SK-N-SH treated with all-trans-retinoic acid at 6 μM for 48 hours (cell line): ENCODE results near the gene ZNF512.
A peak's percentile ranks its signal among the peaks of the same experiment; 100 is the strongest.

Experiments used
- ATAC-seq: fragments of 200-7000 bp; cut with Tn5 transposase; 3 replicates; pipeline ENCODE4 v1.9.1; 2020; ENCODE audit warnings: mild to moderate bottlenecking, moderate library complexity
- ARNTL ChIP-seq: fragments of 450-650 bp; formaldehyde crosslinking; IDR thresholded peaks from 2 replicates; pipeline ENCODE4 v1.5.0; 2020; ENCODE audit warnings: low read depth, mild to moderate bottlenecking, moderate library complexity, borderline replicate concordance
- BACH2 ChIP-seq: fragments of 250-450 bp; sonication (Bioruptor Pico); IDR thresholded peaks from 2 replicates; pipeline ENCODE4 v1.9.0; 2021; ENCODE audit warnings: mild to moderate bottlenecking, borderline replicate concordance
- CREB5 ChIP-seq: fragments of 250-450 bp; sonication (Bioruptor Pico); IDR thresholded peaks from 2 replicates; pipeline ENCODE4 v1.5.1; 2020; ENCODE audit warnings: low read depth, mild to moderate bottlenecking, moderate library complexity
- CSDC2 ChIP-seq: fragments of 250-450 bp; sonication (Bioruptor Pico); IDR thresholded peaks from 2 replicates; pipeline ENCODE4 v1.5.0; 2020; ENCODE audit warnings: mild to moderate bottlenecking, moderate library complexity
- ESRRG ChIP-seq: fragments of 250-450 bp; sonication (Bioruptor Pico); IDR thresholded peaks from 2 replicates; pipeline ENCODE4 v1.6.1; 2021; ENCODE audit warnings: mild to moderate bottlenecking
- GLIS3 ChIP-seq: fragments of 250-450 bp; sonication (Bioruptor Pico); IDR thresholded peaks from 2 replicates; pipeline ENCODE4 v1.5.0; 2020; ENCODE audit warnings: mild to moderate bottlenecking, moderate library complexity
- ISL1 ChIP-seq: fragments of 250-450 bp; sonication (Bioruptor Pico); IDR thresholded peaks from 2 replicates; pipeline ENCODE4 v2.1.2; 2022; ENCODE audit warnings: mild to moderate bottlenecking, moderate library complexity
- OSR1 ChIP-seq: fragments of 250-450 bp; sonication (Bioruptor Pico); IDR thresholded peaks from 2 replicates; pipeline ENCODE4 v1.8.0; 2022; ENCODE audit warnings: moderate library complexity, mild to moderate bottlenecking, inconsistent platforms
- PATZ1 ChIP-seq: fragments of 250-450 bp; sonication (Bioruptor Pico); IDR thresholded peaks from 2 replicates; pipeline ENCODE4 v1.8.0; 2020; ENCODE audit warnings: mild to moderate bottlenecking, moderate library complexity, borderline replicate concordance
- POU6F1 ChIP-seq: fragments of 250-450 bp; sonication (Bioruptor Pico); IDR thresholded peaks from 2 replicates; pipeline ENCODE4 v1.8.0; 2021; ENCODE audit warnings: low read depth, mild to moderate bottlenecking, moderate library complexity, borderline replicate concordance
- PPARA ChIP-seq: fragments of 250-450 bp; sonication (Bioruptor Pico); IDR thresholded peaks from 2 replicates; pipeline ENCODE4 v1.5.0; 2020; ENCODE audit warnings: mild to moderate bottlenecking, borderline replicate concordance
- RARB ChIP-seq: fragments of 250-450 bp; sonication (Bioruptor Pico); IDR thresholded peaks from 2 replicates; pipeline ENCODE4 v1.8.0; 2021; ENCODE audit warnings: mild to moderate bottlenecking, moderate library complexity
- SNAI2 ChIP-seq: fragments of 250-450 bp; sonication (Bioruptor Pico); IDR thresholded peaks from 2 replicates; pipeline ENCODE4 v1.5.0; 2020; ENCODE audit warnings: mild to moderate bottlenecking, moderate library complexity
- TCF4 ChIP-seq: fragments of 250-450 bp; sonication (Bioruptor Pico); IDR thresholded peaks from 2 replicates; pipeline ENCODE4 v1.8.0; 2021; ENCODE audit warnings: mild to moderate bottlenecking, moderate library complexity, borderline replicate concordance
- TOX ChIP-seq: fragments of 250-450 bp; sonication (Bioruptor Pico); IDR thresholded peaks from 2 replicates; pipeline ENCODE4 v1.8.0; 2021; ENCODE audit warnings: mild to moderate bottlenecking, moderate library complexity, borderline replicate concordance
- TSHZ2 ChIP-seq: fragments of 250-450 bp; sonication (Bioruptor Pico); IDR thresholded peaks from 2 replicates; pipeline ENCODE4 v1.5.0; 2020; ENCODE audit warnings: mild to moderate bottlenecking, moderate library complexity
- ZC3H10 ChIP-seq: fragments of 250-450 bp; sonication (Bioruptor Pico); IDR thresholded peaks from 2 replicates; pipeline ENCODE4 v1.5.1; 2021; ENCODE audit warnings: mild to moderate bottlenecking, moderate library complexity
- ZFP30 ChIP-seq: fragments of 450-650 bp; formaldehyde crosslinking; IDR thresholded peaks from 2 replicates; pipeline ENCODE4 v1.5.0; 2022; ENCODE audit warnings: mild to moderate bottlenecking, moderate library complexity
- ZNF565 ChIP-seq: fragments of 450-650 bp; formaldehyde crosslinking; conservative IDR thresholded peaks from 2 replicates; pipeline ENCODE4 v1.5.0; 2020; ENCODE audit warnings: low read depth, mild to moderate bottlenecking, moderate library complexity
- ZNF70 ChIP-seq: fragments of 450-650 bp; formaldehyde crosslinking; IDR thresholded peaks from 2 replicates; pipeline ENCODE4 v1.5.0; 2020; ENCODE audit warnings: mild to moderate bottlenecking, moderate library complexity
- ZNF8 ChIP-seq: fragments of 450-650 bp; formaldehyde crosslinking; IDR thresholded peaks from 2 replicates; pipeline ENCODE4 v1.5.0; 2020; ENCODE audit warnings: mild to moderate bottlenecking, moderate library complexity

Gene ZNF512

GRCh38 chr2:27664154-27664574 is 81.3 kb downstream of the ZNF512 start:
- ATAC-seq, result peak; percentile 35

GRCh38 chr2:27664622-27665363 is 82.0 kb downstream of the ZNF512 start:
- TF ChIP-seq SNAI2, result no peak
- TF ChIP-seq TOX (CRISPR knock-in tag), result no peak
- no peak for TF ChIP-seq OSR1 (CRISPR knock-in tag)
- TF ChIP-seq PPARA, result no peak
- TF ChIP-seq CREB5 (CRISPR knock-in tag), result no peak
- TF ChIP-seq ZNF565 (CRISPR knock-in tag), result no peak
- no peak for TF ChIP-seq ESRRG (CRISPR knock-in tag)
- no peak for TF ChIP-seq ZNF8 (CRISPR knock-in tag)
- TF ChIP-seq ARNTL (CRISPR knock-in tag), result no peak
- no peak for TF ChIP-seq POU6F1 (CRISPR knock-in tag)
- no peak for TF ChIP-seq ZNF70 (CRISPR knock-in tag)
- no peak for ATAC-seq

More at GRCh38 chr2:27664154-27664574, 81.3 kb downstream of the ZNF512 start:
- TF ChIP-seq ISL1 (no peak), POU6F1 (CRISPR knock-in tag) (no peak), OSR1 (CRISPR knock-in tag) (no peak), CSDC2 (CRISPR knock-in tag) (no peak), PPARA (no peak), TSHZ2 (CRISPR knock-in tag) (no peak), RARB (CRISPR knock-in tag) (no peak), ZC3H10 (CRISPR knock-in tag) (no peak), SNAI2 (no peak), TOX (CRISPR knock-in tag) (no peak), ZNF8 (CRISPR knock-in tag) (no peak), GLIS3 (CRISPR knock-in tag) (no peak), PATZ1 (CRISPR knock-in tag) (no peak), TCF4 (CRISPR knock-in tag) (no peak), ZNF565 (CRISPR knock-in tag) (no peak)

GRCh38 chr2:27667446-27667845 is 84.6 kb downstream of the ZNF512 start:
- ATAC-seq, result no peak
- no peak for TF ChIP-seq ZNF565 (CRISPR knock-in tag)
- TF ChIP-seq ESRRG (CRISPR knock-in tag), result no peak
- no peak for TF ChIP-seq GLIS3 (CRISPR knock-in tag)
- no peak for TF ChIP-seq OSR1 (CRISPR knock-in tag)
- no peak for TF ChIP-seq TSHZ2 (CRISPR knock-in tag)
- TF ChIP-seq ARNTL (CRISPR knock-in tag), result no peak
- no peak for TF ChIP-seq ZFP30 (CRISPR knock-in tag)
- TF ChIP-seq TOX (CRISPR knock-in tag), result no peak
- no peak for TF ChIP-seq PPARA
- no peak for TF ChIP-seq ZNF70 (CRISPR knock-in tag)
- no peak for TF ChIP-seq RARB (CRISPR knock-in tag)
- no peak for TF ChIP-seq ZNF8 (CRISPR knock-in tag)
- no peak for TF ChIP-seq CSDC2 (CRISPR knock-in tag)
- TF ChIP-seq BACH2 (CRISPR knock-in tag), result no peak
- TF ChIP-seq SNAI2, result no peak
- TF ChIP-seq CREB5 (CRISPR knock-in tag), result no peak
- no peak for TF ChIP-seq TCF4 (CRISPR knock-in tag)
- no peak for TF ChIP-seq ISL1
